GM23248 (cell line): ENCODE results near the gene ADRB1. TPM values are rescaled to one million over a fixed set of nuclear protein-coding genes. Genes with fewer than 3 reads are reported as not detected.

Source experiments
- DNase-seq: peaks from one replicate; pipeline ENCODE4 v3.0.0-alpha.2; 2015
- H2AFZ ChIP-seq: fragments of 200-600 bp; sonication (generic); 2 replicates; pipeline ENCODE4 v1.6.1; 2016; ENCODE audit warnings: antibody characterized with exemption
- H3F3A ChIP-seq: fragments of 200-600 bp; sonication (generic); 2 replicates; pipeline ENCODE4 v1.6.1; 2016; ENCODE audit warnings: mild to moderate bottlenecking, antibody characterized with exemption, mixed run types; ENCODE audit not compliant: insufficient read depth
- H3K27ac ChIP-seq: fragments of 200-600 bp; sonication (generic); 2 replicates; pipeline ENCODE4 v1.5.1; 2016; ENCODE audit warnings: mild to moderate bottlenecking
- H3K27me3 ChIP-seq: fragments of 200-600 bp; sonication (generic); replicated peaks from 2 replicates; pipeline ENCODE4 v1.6.1; 2016; ENCODE audit warnings: mild to moderate bottlenecking; ENCODE audit not compliant: insufficient read depth
- H3K36me3 ChIP-seq: fragments of 200-600 bp; sonication (generic); 2 replicates; pipeline ENCODE4 v1.6.1; 2016; ENCODE audit warnings: low read depth, mild to moderate bottlenecking
- H3K4me1 ChIP-seq: fragments of 200-600 bp; sonication (generic); 2 replicates; pipeline ENCODE4 v1.6.1; 2016; ENCODE audit warnings: mild to moderate bottlenecking; ENCODE audit not compliant: insufficient read depth
- H3K4me2 ChIP-seq: fragments of 200-600 bp; sonication (generic); one replicate; pipeline ENCODE4 v1.6.1; 2016; ENCODE audit warnings: mild to moderate bottlenecking; ENCODE audit not compliant: unreplicated experiment
- H3K4me3 ChIP-seq: fragments of 200-600 bp; sonication (generic); 2 replicates; pipeline ENCODE4 v1.5.1; 2016; ENCODE audit warnings: mild to moderate bottlenecking
- H3K79me2 ChIP-seq: fragments of 200-600 bp; sonication (generic); 2 replicates; pipeline ENCODE4 v1.6.1; 2016; ENCODE audit warnings: mild to moderate bottlenecking; ENCODE audit not compliant: insufficient read depth
- H3K9ac ChIP-seq: fragments of 200-600 bp; sonication (generic); 2 replicates; pipeline ENCODE4 v1.6.1; 2016; ENCODE audit warnings: mild to moderate bottlenecking
- H3K9me2 ChIP-seq: fragments of 200-600 bp; sonication (generic); 2 replicates; pipeline ENCODE4 v1.6.1; 2016; ENCODE audit warnings: mixed run types, mild to moderate bottlenecking, moderate library complexity; ENCODE audit not compliant: insufficient read depth
- H3K9me3 ChIP-seq: fragments of 200-600 bp; sonication (generic); one replicate; pipeline ENCODE4 v1.6.1; 2017; ENCODE audit warnings: low read depth
- H4K20me1 ChIP-seq: fragments of 200-600 bp; sonication (generic); 2 replicates; pipeline ENCODE4 v1.6.0; 2016; ENCODE audit not compliant: insufficient read depth
- EZH2 ChIP-seq: fragments of 200-600 bp; sonication (generic); IDR thresholded peaks from 2 replicates; pipeline ENCODE4 v1.6.1; 2018; ENCODE audit warnings: antibody characterized with exemption, mild to moderate bottlenecking; ENCODE audit not compliant: insufficient read depth, poor library complexity, severe bottlenecking
- EZH2phosphoT487 ChIP-seq: fragments of 200-600 bp; sonication (generic); IDR thresholded peaks from 2 replicates; pipeline ENCODE4 v1.6.1; 2018; ENCODE audit warnings: antibody characterized with exemption, moderate library complexity, mild to moderate bottlenecking, low read depth; ENCODE audit not compliant: insufficient read depth
- WGBS, 2 experiments: methylation state at CpG; one replicate each; pipeline ENCODE4 v1.1.6; 2015 to 2017; ENCODE audit warnings: low lambda C conversion rate in 2 of 2, low coverage in 1 of 2; ENCODE audit errors: missing lambda C conversion rate in 2 of 2; 5-methylcytosine and 5-hydroxymethylcytosine counted together
- in situ Hi-C: fragments of 300-500 bp; cut with MboI; formaldehyde crosslinking; loops from 2 replicates; pipeline ENCODE4 v1.15.0; 2020
- polyA plus RNA-seq: library from polyadenylated mRNA; unstranded; fragments of >200 nt; fragmentation: Nextera tagmentation; extraction: Ambion mirVana; gene quantifications from 2 replicates; pipeline ENCODE4 v1.2.1, GENCODE V29; 2016
- total RNA-seq: library from RNA; depleted of rRNA; stranded (reverse); fragments of >200 nt; shearing (Covaris generic); gene quantifications from 2 replicates; pipeline ENCODE4 v1.2.3, GENCODE V29; 2014

Gene ADRB1
- total and polyA plus RNA-seq, 2 experiments from 2014 or later, result not detected

- H3K27ac ChIP-seq, result no peak overlapping the region
- in situ Hi-C loops, result no loop called here
- no peaks in the 10 kb centered on the region for H3F3A ChIP-seq
- no peaks in the 10 kb centered on the region for H4K20me1 ChIP-seq
- no peaks in the 10 kb centered on the region for H3K9me3 ChIP-seq
- H3K36me3 ChIP-seq, result no peaks in the 10 kb centered on the region
- no peaks in the 10 kb centered on the region for H3K79me2 ChIP-seq
- 65 to 67% methylated on average over 1 of the region's 1 CpG for WGBS, 2 experiments
- no peak for TF ChIP-seq EZH2
- TF ChIP-seq EZH2phosphoT487, result no peak
- no peak for DNase-seq
- H3K4me2 ChIP-seq, result no peak overlapping the region
- peaks cover 24% of the 10 kb centered on the region for H3K27me3 ChIP-seq
- no peaks in the 10 kb centered on the region for H3K4me1 ChIP-seq
- H3K4me3 ChIP-seq, result no peak overlapping the region
- H3K9me2 ChIP-seq, result no peaks in the 10 kb centered on the region
- no peak overlapping the region for H3K9ac ChIP-seq
- H2AFZ ChIP-seq, result no peak overlapping the region
Observed at GRCh38 chr10:114052255-114052654, 8.6 kb downstream of the ADRB1 start.

- Histone ChIP-seq H3K9me2 (no peaks in the 10 kb centered on the region), H3K27me3 (peaks cover 7% of the 10 kb centered on the region), H3K4me1 (no peaks in the 10 kb centered on the region), H3K79me2 (no peaks in the 10 kb centered on the region), H3K36me3 (no peaks in the 10 kb centered on the region), H3K9me3 (no peaks in the 10 kb centered on the region), H3K9ac (no peak overlapping the region), H3K4me3 (no peak overlapping the region), H3K4me2 (no peak overlapping the region), H2AFZ (no peak overlapping the region), H3F3A (no peaks in the 10 kb centered on the region), H4K20me1 (no peaks in the 10 kb centered on the region), H3K27ac (no peak overlapping the region)
- WGBS, 2 experiments, result 27 to 29% methylated on average over 4 of the region's 4 CpGs
- no peak for TF ChIP-seq EZH2phosphoT487
- TF ChIP-seq EZH2, result no peak
- peak; percentile 40 for DNase-seq
- in situ Hi-C loops, result no loop called here
Observed at GRCh38 chr10:114053946-114054345, 10.3 kb downstream of the ADRB1 start.

GRCh38 chr10:114057855-114058254, 14.2 kb downstream of the ADRB1 start:
- TF ChIP-seq EZH2, result no peak
- no peak for TF ChIP-seq EZH2phosphoT487
- Histone ChIP-seq H2AFZ (no peak overlapping the region), H3K9me3 (no peaks in the 10 kb centered on the region), H3F3A (no peaks in the 10 kb centered on the region), H3K27me3 (peaks cover 9% of the 10 kb centered on the region), H3K9ac (no peak overlapping the region), H4K20me1 (no peaks in the 10 kb centered on the region), H3K9me2 (no peaks in the 10 kb centered on the region), H3K4me3 (no peak overlapping the region), H3K27ac (no peak overlapping the region), H3K4me2 (no peak overlapping the region), H3K4me1 (no peaks in the 10 kb centered on the region), H3K36me3 (no peaks in the 10 kb centered on the region), H3K79me2 (no peaks in the 10 kb centered on the region)
- WGBS, 2 experiments, result 91 to 92% methylated on average over 2 of the region's 2 CpGs
- DNase-seq, result no peak
- in situ Hi-C loops, result no loop called here

GRCh38 chr10:114058297-114058696, 14.6 kb downstream of the ADRB1 start:
- Histone ChIP-seq H3K4me1 (no peaks in the 10 kb centered on the region), H3K9me2 (no peaks in the 10 kb centered on the region), H2AFZ (no peak overlapping the region), H3K79me2 (no peaks in the 10 kb centered on the region), H3F3A (no peaks in the 10 kb centered on the region), H3K27me3 (peaks cover 9% of the 10 kb centered on the region), H3K27ac (no peak overlapping the region), H3K9me3 (no peaks in the 10 kb centered on the region), H3K4me2 (no peak overlapping the region), H3K36me3 (no peaks in the 10 kb centered on the region), H4K20me1 (no peaks in the 10 kb centered on the region), H3K9ac (no peak overlapping the region), H3K4me3 (no peak overlapping the region)
- in situ Hi-C loops, result no loop called here
- DNase-seq, result no peak
- 21 to 40% methylated on average over 1 of the region's 1 CpG for WGBS, 2 experiments
- TF ChIP-seq EZH2, result no peak
- no peak for TF ChIP-seq EZH2phosphoT487

- Histone ChIP-seq H3K36me3 (no peaks in the 10 kb centered on the region), H3K9ac (no peak overlapping the region), H3K4me3 (no peak overlapping the region), H3K9me2 (no peaks in the 10 kb centered on the region), H3K27ac (no peak overlapping the region), H3K4me1 (no peaks in the 10 kb centered on the region), H3K4me2 (no peak overlapping the region), H3K27me3 (peaks cover 9% of the 10 kb centered on the region), H3F3A (no peaks in the 10 kb centered on the region), H4K20me1 (no peaks in the 10 kb centered on the region), H2AFZ (no peak overlapping the region), H3K9me3 (no peaks in the 10 kb centered on the region), H3K79me2 (no peaks in the 10 kb centered on the region)
- no peak for TF ChIP-seq EZH2
- TF ChIP-seq EZH2phosphoT487, result no peak
- no peak for DNase-seq
- in situ Hi-C loops, result no loop called here
Observed at GRCh38 chr10:114059561-114059960, 15.9 kb downstream of the ADRB1 start.
